ENCODE results near the gene GPR68.
"Not testable (repeated sequence)": the region's sequence is repeated elsewhere in the genome, so short reads cannot be mapped to it uniquely, and the experiment has no call there.

GPR68 gene

DNA sequence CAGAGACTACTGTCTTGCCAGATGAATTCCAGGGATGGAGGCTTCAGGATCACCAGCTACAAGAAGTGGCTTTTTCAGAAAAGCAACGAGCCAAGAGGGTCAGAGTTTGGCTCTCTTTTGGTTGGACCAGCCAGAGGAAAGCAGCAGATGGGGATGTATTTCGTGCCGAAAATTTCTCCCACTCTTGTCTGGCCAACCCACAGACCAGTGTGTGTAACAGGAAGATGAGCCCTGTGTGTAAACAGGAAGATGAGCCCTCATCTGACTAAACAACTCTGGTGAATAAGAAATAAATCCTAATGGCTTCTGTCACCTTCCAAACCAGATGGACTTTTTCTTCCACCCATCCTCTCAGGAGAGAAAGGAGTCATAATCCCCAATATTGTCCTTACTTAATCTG lies 13.1 kb downstream of the GPR68 start:
- TF ChIP-seq, protein P1, sequence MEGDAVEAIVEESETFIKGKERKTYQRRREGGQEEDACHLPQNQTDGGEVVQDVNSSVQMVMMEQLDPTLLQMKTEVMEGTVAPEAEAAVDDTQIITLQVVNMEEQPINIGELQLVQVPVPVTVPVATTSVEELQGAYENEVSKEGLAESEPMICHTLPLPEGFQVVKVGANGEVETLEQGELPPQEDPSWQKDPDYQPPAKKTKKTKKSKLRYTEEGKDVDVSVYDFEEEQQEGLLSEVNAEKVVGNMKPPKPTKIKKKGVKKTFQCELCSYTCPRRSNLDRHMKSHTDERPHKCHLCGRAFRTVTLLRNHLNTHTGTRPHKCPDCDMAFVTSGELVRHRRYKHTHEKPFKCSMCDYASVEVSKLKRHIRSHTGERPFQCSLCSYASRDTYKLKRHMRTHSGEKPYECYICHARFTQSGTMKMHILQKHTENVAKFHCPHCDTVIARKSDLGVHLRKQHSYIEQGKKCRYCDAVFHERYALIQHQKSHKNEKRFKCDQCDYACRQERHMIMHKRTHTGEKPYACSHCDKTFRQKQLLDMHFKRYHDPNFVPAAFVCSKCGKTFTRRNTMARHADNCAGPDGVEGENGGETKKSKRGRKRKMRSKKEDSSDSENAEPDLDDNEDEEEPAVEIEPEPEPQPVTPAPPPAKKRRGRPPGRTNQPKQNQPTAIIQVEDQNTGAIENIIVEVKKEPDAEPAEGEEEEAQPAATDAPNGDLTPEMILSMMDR (conservative IDR thresholded peaks at IDR 0.05; ENCODE audit: low read depth, low read length), result no peak
- no peak overlapping the region for H3K4me3 ChIP-seq (ENCODE audit: low read length)
- DNase-seq (ENCODE audit: low read depth), result no peak

DNA sequence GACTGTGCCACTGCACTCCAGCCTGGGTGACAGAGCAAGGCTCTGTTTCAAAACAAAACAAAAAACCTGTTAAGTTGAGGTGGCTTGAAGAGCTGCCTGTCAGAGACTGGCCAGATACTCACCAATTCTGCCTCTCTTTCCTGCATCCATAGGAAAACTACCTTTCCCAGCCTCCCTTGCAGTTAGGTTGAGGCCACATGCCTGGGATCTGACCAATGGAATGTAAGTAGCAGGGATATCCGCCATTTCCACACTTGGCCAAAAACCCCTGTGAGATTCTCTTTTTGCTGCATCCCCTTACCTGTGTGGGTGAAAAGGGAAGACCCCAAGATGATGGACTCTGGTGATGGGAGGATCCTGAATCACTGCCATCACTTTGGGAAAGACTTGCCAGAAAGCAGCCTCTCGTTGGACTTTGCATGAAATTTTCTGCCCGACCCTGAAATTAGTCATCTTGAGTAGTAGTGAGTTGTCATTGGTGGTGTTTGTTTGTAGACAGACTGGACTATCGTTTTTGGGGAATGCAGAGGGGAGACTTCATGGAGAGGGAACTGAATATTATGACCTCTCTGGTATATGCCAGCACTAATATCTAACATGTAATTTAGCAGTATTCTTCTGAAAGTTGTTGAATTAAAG lies 14.0 kb downstream of the GPR68 start:
- TF ChIP-seq, protein P1 (conservative IDR thresholded peaks at IDR 0.05; ENCODE audit: low read depth, low read length), result no peak
- H3K4me3 ChIP-seq (ENCODE audit: low read length), result no peak overlapping the region
- no peak for DNase-seq (ENCODE audit: low read depth)

DNA sequence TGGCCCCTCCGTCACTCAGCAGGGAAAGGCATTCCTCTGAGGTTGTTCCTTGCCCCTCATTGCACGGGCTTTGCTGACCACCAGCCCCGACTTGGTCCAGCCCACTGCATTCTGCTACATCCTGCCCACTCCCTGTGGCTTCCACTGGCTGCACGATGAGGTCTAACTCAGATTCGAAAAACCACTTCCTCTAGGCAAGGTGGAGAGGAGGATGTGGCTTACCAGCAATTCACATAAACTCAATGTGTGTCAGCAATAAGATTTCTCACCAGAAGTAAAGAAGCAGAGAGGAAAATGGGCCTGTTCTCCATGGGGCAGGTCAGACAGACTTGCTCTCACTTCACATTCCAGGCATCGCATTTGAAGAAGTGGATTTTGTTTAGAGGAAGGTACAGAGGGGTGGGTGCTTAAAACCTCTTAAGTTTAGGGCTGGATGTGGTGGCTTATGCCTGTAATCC lies 14.7 kb downstream of the GPR68 start:
- no peak overlapping the region for H3K4me3 ChIP-seq (ENCODE audit: low read length)
- TF ChIP-seq, protein P1 (conservative IDR thresholded peaks at IDR 0.05; ENCODE audit: low read depth, low read length), result no peak
- no peak for DNase-seq (ENCODE audit: low read depth)

DNA sequence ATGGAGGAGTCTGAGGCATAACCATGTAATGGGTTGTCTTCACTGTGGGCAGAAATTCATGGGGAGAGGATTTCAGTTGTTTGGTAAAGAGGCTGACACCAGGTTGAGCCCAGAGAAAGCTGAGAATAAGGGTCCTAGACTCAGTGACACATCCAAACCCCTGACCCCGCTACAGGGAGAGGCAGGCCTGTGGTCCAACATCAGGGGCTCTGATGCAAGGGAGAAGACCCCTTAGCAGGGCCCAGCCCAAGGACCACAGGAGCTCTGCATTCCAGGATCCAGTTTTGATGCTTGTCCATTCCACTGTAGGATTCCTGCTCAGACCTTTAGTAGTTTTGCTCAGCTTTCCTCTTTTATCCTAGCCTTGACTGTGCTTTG lies 15.5 kb downstream of the GPR68 start:
- no peak overlapping the region for H3K4me3 ChIP-seq (ENCODE audit: low read length)
- TF ChIP-seq, protein P1 (conservative IDR thresholded peaks at IDR 0.05; ENCODE audit: low read depth, low read length), result no peak
- DNase-seq (ENCODE audit: low read depth), result no peak

DNA sequence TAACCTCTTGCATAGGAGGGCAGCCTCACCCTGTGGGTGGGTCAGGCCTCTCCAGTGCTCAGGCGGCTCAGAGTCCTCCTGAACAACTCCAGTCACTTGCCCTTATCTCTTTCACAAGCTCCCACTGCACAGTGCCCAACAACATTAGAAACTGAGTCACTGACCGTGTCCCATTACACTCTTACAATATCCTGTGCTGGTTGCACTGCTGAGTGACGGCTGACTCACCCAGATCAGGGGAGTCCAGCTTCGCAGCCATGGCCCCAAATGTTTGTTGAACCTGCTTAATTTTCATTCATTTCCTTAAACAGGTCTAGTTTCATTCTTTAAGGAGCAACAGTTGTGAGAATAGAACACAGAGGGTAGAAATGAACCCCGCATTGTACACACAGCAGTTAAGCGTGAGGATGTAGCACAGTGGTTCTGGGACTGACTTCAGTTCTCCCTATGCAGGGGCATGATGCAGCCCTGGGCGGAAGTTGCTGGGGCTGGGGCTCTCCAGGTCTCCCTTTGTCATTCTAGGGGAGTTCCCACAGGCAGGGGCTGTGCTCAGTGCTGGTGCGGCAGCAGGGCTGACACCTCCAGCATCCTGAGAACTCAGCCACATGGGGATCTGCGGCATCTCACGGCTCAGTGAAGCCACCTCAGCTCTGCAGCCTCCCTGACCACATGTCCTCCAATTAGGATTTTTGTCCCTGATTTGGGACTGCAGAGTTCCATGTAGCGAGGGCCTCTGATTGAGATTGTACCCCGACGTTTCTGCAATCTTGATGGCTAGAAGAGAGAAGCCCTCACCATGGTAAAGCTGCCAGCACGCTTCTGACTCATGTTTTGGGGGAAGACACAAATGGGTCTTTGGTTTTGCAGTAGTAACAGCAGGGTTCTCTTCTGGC lies 16.1 kb downstream of the GPR68 start:
- H3K4me3 ChIP-seq (ENCODE audit: low read length), result no peak overlapping the region
- peak; percentile 34 for DNase-seq (ENCODE audit: low read depth)
- TF ChIP-seq, protein P1 (conservative IDR thresholded peaks at IDR 0.05; ENCODE audit: low read depth, low read length), result no peak

DNA sequence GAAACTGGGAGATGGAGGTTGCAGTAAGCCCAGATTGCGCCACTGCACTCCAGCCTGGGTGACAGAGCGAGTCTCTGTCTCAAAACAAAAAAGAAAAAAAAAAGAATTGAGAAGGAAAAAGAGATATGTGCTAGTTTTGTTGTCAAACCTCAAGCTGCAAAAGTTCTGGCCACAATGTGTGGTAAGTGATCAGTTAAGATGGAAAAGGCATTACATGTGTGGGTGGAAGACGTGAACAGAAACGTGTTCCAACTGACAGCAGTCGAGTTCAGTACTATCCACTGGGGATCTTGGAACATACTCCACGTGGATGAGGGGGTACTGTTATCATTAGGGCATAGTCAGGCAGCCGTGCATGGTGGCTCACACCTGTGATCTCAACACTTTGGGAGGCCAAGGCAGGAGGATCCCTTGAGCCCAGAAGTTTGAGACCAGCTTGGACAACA lies 17.3 kb downstream of the GPR68 start:
- TF ChIP-seq, protein P1 (conservative IDR thresholded peaks at IDR 0.05; ENCODE audit: low read depth, low read length), result no peak
- DNase-seq (ENCODE audit: low read depth), result no peak

DNA sequence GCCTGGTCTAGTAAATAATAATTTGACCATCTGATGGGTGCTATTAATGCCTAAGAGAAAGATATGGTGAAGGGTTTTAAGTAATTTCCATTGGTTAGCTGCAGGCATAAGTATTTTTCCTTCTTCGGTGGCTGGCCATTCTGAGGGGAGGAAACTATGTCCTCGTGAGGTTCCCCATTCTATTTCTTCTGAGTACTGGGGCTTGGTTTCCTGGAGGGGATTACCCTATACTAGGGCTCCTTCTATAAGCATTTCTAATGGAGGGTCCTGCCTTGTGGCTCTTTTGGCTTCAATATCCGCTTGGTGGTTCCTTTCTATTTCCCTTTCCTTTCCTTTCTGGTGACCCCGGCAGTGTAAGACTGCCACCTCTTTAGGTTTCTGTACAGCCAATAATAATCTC lies 18.1 kb downstream of the GPR68 start:
- not testable (repeated sequence) for H3K4me3 ChIP-seq (ENCODE audit: low read length); DNase-seq (ENCODE audit: low read depth)

More for the DNA sequence above, 17.3 kb downstream of the GPR68 start:
- H3K4me3 ChIP-seq (ENCODE audit: low read length), result no peak overlapping the region
